Lower leg skin (tissue), 3 donors: ENCODE data around the gene RIPK4.

ENCODE experiments used
- CTCF ChIP-seq, 3 donors: fragments of 450-650 bp; IDR thresholded peaks; one replicate each; pipeline ENCODE4 v1.5.1; 2016; ENCODE audit warnings: antibody characterized with exemption in 3 of 3, mild to moderate bottlenecking in 3 of 3, moderate library complexity in 2 of 3
- POLR2A ChIP-seq, 2 donors: fragments of 450-650 bp; IDR thresholded peaks; one replicate each; pipeline ENCODE4 v1.6.1; 2016 to 2017; ENCODE audit warnings: antibody characterized with exemption in 2 of 2, mild to moderate bottlenecking in 1 of 2, moderate library complexity in 1 of 2

- TF ChIP-seq POLR2A (IDR thresholded peaks at IDR 0.05) (no peak), CTCF (IDR thresholded peaks at IDR 0.05) (no peak)
These were observed 56.7 kb downstream of the RIPK4 start for GRCh38 chr21:41709965-41710822.
